Neural crest cell (in vitro differentiated cells): ENCODE measurements around the gene RGS8. TPM values are rescaled to one million over a fixed set of nuclear protein-coding genes. Genes with fewer than 3 reads are reported as not detected.

Experiments used
- DNase-seq: peaks from one replicate; pipeline ENCODE4 v3.0.0; 2021; ENCODE audit warnings: low read depth, mixed read lengths, low spot score
- H3K27ac Mint-ChIP-seq: one replicate; pipeline ENCODE4 v1.8.0; 2021; ENCODE audit warnings: mild to moderate bottlenecking, mixed read lengths; ENCODE audit not compliant: unreplicated experiment
- H3K27me3 Mint-ChIP-seq: 2 replicates; pipeline ENCODE4 v1.8.0; 2021; ENCODE audit warnings: low read depth, mild to moderate bottlenecking, mixed read lengths
- H3K36me3 Mint-ChIP-seq: 2 replicates; pipeline ENCODE4 v1.8.0; 2021; ENCODE audit warnings: low read depth, mild to moderate bottlenecking, mixed read lengths
- H3K4me1 Mint-ChIP-seq: 2 replicates; pipeline ENCODE4 v1.8.0; 2021; ENCODE audit warnings: mixed read lengths
- H3K4me3 Mint-ChIP-seq: one replicate; pipeline ENCODE4 v1.8.0; 2021; ENCODE audit warnings: mild to moderate bottlenecking, mixed read lengths
- H3K9me3 Mint-ChIP-seq: 2 replicates; pipeline ENCODE4 v1.8.0; 2021; ENCODE audit warnings: mixed read lengths
- total RNA-seq: library from RNA; stranded (reverse); gene quantifications from 2 replicates; pipeline ENCODE4 v1.2.1, GENCODE V29; 2021
- TF ChIP-seq, protein P1 (sequence below): fragments of 200-600 bp; sonication (generic); conservative IDR thresholded peaks from 2 replicates; pipeline ENCODE4 v1.5.0; 2021; ENCODE audit warnings: antibody characterized with exemption, mild to moderate bottlenecking

The RGS8 gene
- total RNA-seq, 1 donor from 2014 or later, result 1.8 TPM

DNA sequence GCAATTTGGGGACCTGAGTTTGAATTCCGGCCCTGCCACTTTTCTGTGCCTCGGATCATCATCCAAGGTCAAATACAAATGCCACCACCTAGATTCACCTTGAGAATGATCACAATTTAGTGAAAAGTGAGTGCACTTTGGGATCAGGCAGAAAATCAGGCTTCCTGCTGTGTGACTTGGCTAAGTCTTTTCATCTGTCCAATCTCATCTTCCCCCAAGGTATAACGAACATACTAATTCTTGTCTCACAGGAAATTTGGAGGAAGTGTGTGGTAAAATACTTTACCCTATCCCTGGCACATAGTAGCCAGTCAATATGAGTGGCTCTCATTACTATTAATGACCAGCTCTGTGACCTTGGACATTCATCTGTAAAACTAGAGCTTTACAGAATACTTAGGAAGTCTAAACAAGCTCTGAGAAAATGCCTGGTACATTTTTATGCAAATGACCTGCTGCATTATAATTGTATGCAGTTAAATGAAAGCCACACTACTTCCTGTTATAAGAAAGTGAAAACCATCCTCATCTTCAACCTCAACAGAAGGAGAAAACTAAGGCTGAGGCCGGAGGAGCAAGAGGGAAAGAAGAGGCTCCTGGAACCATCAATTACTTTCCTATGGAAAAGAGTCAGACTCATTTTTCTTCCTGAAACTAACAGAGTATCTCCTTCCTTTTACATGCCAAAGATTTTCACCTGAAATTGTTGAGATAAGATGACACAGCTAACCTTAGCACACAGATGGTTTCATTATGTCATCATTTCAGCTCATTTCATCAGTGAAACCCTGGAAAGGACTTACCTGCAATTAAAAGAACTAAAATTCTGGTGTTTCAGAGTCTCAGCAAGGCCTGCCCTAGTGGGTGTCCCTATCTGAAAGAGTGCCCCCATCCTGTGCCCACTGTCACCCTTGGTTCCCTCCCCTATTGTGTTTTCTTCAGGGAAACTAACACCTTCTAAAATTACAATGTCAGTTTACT lies 32.6 kb upstream of the RGS8 start:
- TF ChIP-seq, protein P1, sequence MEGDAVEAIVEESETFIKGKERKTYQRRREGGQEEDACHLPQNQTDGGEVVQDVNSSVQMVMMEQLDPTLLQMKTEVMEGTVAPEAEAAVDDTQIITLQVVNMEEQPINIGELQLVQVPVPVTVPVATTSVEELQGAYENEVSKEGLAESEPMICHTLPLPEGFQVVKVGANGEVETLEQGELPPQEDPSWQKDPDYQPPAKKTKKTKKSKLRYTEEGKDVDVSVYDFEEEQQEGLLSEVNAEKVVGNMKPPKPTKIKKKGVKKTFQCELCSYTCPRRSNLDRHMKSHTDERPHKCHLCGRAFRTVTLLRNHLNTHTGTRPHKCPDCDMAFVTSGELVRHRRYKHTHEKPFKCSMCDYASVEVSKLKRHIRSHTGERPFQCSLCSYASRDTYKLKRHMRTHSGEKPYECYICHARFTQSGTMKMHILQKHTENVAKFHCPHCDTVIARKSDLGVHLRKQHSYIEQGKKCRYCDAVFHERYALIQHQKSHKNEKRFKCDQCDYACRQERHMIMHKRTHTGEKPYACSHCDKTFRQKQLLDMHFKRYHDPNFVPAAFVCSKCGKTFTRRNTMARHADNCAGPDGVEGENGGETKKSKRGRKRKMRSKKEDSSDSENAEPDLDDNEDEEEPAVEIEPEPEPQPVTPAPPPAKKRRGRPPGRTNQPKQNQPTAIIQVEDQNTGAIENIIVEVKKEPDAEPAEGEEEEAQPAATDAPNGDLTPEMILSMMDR, result no peak
- Mint-ChIP-seq H3K36me3 (no peaks in the 10 kb centered on the region), H3K9me3 (no peaks in the 10 kb centered on the region), H3K4me1 (no peaks in the 10 kb centered on the region), H3K27ac (no peak overlapping the region), H3K27me3 (no peaks in the 10 kb centered on the region), H3K4me3 (no peak overlapping the region)
- DNase-seq, result no peak

DNA sequence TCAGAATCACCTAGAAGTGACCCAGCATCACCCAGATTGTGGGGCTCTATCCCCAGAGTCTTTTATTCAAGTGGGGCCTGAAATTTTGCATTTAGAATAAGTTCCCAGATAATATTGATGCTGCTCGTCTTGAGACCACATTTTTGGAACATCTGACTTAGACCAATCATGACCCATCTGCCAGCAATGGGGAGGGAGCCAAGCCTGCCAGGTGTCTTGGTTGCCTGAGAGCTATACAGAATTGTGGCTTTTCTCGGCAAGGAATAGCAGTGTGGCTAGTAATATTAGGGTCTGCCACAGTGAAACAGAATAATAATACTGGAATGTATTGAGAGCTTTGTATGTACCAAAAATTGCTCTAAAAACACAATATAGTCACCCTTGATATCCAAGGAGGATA lies 31.1 kb upstream of the RGS8 start:
- Mint-ChIP-seq H3K4me3 (no peak overlapping the region), H3K4me1 (no peaks in the 10 kb centered on the region), H3K27ac (no peak overlapping the region), H3K9me3 (no peaks in the 10 kb centered on the region), H3K27me3 (no peaks in the 10 kb centered on the region), H3K36me3 (no peaks in the 10 kb centered on the region)
- TF ChIP-seq, protein P1, result no peak
- no peak for DNase-seq

DNA sequence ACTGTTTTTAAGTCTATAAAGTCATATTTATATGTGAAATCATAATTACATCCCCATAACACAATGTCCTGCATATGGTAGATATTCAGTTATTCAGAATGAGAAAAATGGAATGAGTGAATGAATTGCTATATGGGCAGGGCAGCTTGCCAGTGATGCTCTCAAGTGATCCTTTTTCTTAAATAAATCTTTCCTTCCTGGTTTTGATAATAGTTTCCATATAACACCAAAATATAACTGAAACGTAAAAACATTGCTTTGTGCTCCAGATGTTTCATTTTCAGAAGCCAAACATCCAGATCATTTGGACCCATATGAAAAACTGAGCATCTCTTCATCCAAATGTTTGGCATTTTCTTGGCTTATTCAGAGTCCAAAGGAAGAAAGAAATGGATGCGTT lies 30.2 kb upstream of the RGS8 start:
- TF ChIP-seq, protein P1, result no peak
- no peak overlapping the region for H3K27ac Mint-ChIP-seq
- DNase-seq, result no peak

DNA sequence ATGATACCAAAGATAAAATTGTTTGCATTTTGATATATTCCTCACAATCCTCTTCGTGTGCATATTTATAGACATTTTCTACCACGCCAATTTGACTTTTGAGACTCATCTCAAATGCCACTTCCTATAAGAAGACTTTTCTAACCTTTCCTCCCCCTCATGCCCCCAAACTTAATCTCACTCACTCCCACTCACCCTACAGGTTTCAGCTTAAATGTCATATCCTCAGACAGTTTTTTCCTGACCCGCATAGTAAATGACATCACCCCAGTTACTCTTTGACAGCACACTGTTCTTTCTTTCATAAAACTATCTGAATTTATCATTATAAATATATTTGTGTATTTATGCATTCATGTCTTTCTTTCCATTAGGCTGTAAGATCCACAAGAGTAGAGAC lies 29.6 kb upstream of the RGS8 start:
- no peaks in the 10 kb centered on the region for H3K36me3 Mint-ChIP-seq
- no peaks in the 10 kb centered on the region for H3K9me3 Mint-ChIP-seq
- TF ChIP-seq, protein P1, result no peak
- no peak overlapping the region for H3K4me3 Mint-ChIP-seq
- H3K27me3 Mint-ChIP-seq, result no peaks in the 10 kb centered on the region
- H3K27ac Mint-ChIP-seq, result no peak overlapping the region
- H3K4me1 Mint-ChIP-seq, result no peaks in the 10 kb centered on the region
- DNase-seq, result no peak

More for the DNA sequence above, 30.2 kb upstream of the RGS8 start:
- no peaks in the 10 kb centered on the region for H3K9me3 Mint-ChIP-seq
- H3K4me1 Mint-ChIP-seq, result no peaks in the 10 kb centered on the region
- H3K36me3 Mint-ChIP-seq, result no peaks in the 10 kb centered on the region
- no peaks in the 10 kb centered on the region for H3K27me3 Mint-ChIP-seq
- H3K4me3 Mint-ChIP-seq, result no peak overlapping the region

DNA sequence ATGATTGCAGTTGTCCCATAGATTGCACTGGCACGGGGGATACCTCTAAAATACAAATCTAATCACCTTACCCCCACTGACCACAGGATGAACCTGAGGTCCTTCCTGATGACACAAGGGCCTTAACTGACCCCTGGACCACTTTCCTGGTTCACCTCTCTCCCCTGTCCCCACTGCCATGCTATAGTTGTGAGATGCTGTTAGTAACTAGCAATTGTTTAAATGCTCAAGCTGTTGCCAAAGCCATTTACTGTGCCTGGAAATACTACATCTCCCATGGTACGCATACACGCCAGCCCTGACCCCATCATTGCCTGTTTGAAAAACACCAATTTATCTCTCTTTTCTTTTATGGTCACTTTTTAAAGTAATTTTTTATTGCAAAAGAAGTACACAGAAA lies 29.1 kb upstream of the RGS8 start:
- no peaks in the 10 kb centered on the region for H3K9me3 Mint-ChIP-seq
- H3K4me3 Mint-ChIP-seq, result no peak overlapping the region
- H3K27me3 Mint-ChIP-seq, result no peaks in the 10 kb centered on the region
- no peaks in the 10 kb centered on the region for H3K36me3 Mint-ChIP-seq
- no peaks in the 10 kb centered on the region for H3K4me1 Mint-ChIP-seq
- TF ChIP-seq, protein P1, result no peak
- H3K27ac Mint-ChIP-seq, result no peak overlapping the region
- DNase-seq, result no peak
